MM.1S (cell line): ENCODE data around the gene NGEF.

Experiments
- EZH2 ChIP-seq: fragments of 300-600 bp; sonication (generic); optimal IDR thresholded peaks from 2 replicates; pipeline ENCODE3; 2017; ENCODE audit warnings: low read depth, mild to moderate bottlenecking, antibody characterized with exemption, low read length, mixed read lengths
- TF ChIP-seq, protein P1 (sequence below): fragments of 300-600 bp; sonication (generic); IDR thresholded peaks from 2 replicates; pipeline ENCODE4 v1.5.1; 2016; ENCODE audit warnings: antibody characterized with exemption, low read length, mixed read lengths

DNA sequence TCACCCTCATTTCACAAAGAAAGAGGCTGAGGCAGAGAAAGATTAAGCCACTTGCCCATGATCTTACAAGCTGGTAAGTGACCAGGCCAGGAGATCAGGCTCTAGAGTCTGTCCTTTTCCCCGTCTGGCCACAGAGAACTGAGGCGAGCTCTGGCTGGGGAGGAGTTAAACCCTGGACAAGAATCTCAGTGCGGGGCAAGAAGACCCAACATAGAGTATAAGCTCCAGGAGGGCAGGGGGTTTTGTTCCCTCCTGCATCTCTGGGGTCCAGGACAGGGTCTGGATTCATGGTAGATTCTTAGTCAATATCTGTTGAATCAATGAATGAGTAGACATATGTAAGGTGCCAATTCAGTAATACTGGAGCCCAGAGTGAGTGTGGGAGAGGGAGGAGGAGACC, 34.1 kb upstream of the NGEF start:
- TF ChIP-seq, protein P1, sequence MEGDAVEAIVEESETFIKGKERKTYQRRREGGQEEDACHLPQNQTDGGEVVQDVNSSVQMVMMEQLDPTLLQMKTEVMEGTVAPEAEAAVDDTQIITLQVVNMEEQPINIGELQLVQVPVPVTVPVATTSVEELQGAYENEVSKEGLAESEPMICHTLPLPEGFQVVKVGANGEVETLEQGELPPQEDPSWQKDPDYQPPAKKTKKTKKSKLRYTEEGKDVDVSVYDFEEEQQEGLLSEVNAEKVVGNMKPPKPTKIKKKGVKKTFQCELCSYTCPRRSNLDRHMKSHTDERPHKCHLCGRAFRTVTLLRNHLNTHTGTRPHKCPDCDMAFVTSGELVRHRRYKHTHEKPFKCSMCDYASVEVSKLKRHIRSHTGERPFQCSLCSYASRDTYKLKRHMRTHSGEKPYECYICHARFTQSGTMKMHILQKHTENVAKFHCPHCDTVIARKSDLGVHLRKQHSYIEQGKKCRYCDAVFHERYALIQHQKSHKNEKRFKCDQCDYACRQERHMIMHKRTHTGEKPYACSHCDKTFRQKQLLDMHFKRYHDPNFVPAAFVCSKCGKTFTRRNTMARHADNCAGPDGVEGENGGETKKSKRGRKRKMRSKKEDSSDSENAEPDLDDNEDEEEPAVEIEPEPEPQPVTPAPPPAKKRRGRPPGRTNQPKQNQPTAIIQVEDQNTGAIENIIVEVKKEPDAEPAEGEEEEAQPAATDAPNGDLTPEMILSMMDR, result no peak
- TF ChIP-seq EZH2, result no peak
